ENCODE results near the gene AAR2.

DNA sequence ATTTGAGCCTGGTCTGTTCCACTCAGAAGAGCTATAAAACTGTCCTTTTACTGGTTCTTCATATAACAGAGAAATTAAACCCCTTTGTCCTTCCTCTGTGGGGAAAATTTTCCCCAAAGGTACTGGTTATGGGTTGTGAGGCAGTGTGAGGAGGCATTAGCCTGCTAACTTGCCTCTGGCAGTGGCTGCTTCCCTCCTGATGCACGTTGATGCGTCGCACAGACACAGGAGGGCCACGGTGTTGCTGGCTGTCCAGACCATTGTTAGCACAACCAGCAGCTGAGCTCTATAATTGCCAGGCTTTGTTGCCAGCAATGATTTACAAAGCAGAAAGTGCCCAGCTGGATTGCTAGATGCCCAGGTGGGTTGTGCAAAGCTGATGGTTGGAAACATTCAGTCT is 10.1 kb downstream of the AAR2 start:
- TF ChIP-seq, protein P1, sequence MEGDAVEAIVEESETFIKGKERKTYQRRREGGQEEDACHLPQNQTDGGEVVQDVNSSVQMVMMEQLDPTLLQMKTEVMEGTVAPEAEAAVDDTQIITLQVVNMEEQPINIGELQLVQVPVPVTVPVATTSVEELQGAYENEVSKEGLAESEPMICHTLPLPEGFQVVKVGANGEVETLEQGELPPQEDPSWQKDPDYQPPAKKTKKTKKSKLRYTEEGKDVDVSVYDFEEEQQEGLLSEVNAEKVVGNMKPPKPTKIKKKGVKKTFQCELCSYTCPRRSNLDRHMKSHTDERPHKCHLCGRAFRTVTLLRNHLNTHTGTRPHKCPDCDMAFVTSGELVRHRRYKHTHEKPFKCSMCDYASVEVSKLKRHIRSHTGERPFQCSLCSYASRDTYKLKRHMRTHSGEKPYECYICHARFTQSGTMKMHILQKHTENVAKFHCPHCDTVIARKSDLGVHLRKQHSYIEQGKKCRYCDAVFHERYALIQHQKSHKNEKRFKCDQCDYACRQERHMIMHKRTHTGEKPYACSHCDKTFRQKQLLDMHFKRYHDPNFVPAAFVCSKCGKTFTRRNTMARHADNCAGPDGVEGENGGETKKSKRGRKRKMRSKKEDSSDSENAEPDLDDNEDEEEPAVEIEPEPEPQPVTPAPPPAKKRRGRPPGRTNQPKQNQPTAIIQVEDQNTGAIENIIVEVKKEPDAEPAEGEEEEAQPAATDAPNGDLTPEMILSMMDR (IDR thresholded peaks at IDR 0.05) = no peak
- no peak for TF ChIP-seq POLR2A (IDR thresholded peaks at IDR 0.05)

All from tibial nerve (tissue), 3 donors.